ENCODE measurements around the gene SH3GL3.

- TF ChIP-seq TEAD4 (IDR thresholded peaks at IDR 0.05) (no peak), REST (IDR thresholded peaks at IDR 0.05; ENCODE audit: low read depth) (no peak), FOXM1 (IDR thresholded peaks at IDR 0.05; ENCODE audit: borderline replicate concordance, low read depth) (no peak), YY1 (IDR thresholded peaks at IDR 0.05; ENCODE audit: low read depth) (no peak), USF1 (IDR thresholded peaks at IDR 0.05) (no peak)
Observed at GRCh38 chr15:83446417-83446816, 724 bp upstream of the SH3GL3 start.

Data from Ishikawa (cell line).